CD4-positive, alpha-beta T cell treated with Interleukin-2 at 100 ng/mL for 4 hours (primary cell): ENCODE results near the gene BEND3.
"Not testable (repeated sequence)": the region's sequence is repeated elsewhere in the genome, so short reads cannot be mapped to it uniquely, and the experiment has no call there.

ENCODE experiments used
- DNase-seq: peaks from one replicate; pipeline ENCODE4 v3.0.0-alpha.2; 2020; ENCODE audit warnings: low spot score

The BEND3 gene

GRCh38 chr6:107114926-107115694 lies at the start of gene BEND3:
BEND3 (minus strand) TSS chr6:107115515; CDS start chr6:107099285, 16,230 bp downstream.
- DNase-seq = peak; percentile 46

GRCh38 chr6:107164299-107164698 lies 49.0 kb upstream of the BEND3 start:
- DNase-seq = not testable (repeated sequence)

- DNase-seq = no peak
Observed at GRCh38 chr6:107161521-107161920, 46.2 kb upstream of the BEND3 start.

GRCh38 chr6:107156617-107157016 lies 41.3 kb upstream of the BEND3 start:
- DNase-seq = no peak

GRCh38 chr6:107154801-107155160 lies 39.5 kb upstream of the BEND3 start:
- DNase-seq = no peak

GRCh38 chr6:107154131-107154800 lies 39.0 kb upstream of the BEND3 start:
- no peak for DNase-seq

- DNase-seq = no peak
Observed at GRCh38 chr6:107152638-107153430, 37.5 kb upstream of the BEND3 start.

- DNase-seq = no peak
Observed at GRCh38 chr6:107144666-107145065, 29.4 kb upstream of the BEND3 start.

GRCh38 chr6:107144014-107144413 lies 28.7 kb upstream of the BEND3 start:
- DNase-seq = no peak

- DNase-seq = no peak
Observed at GRCh38 chr6:107140581-107140980, 25.3 kb upstream of the BEND3 start.

GRCh38 chr6:107136324-107136723 lies 21.0 kb upstream of the BEND3 start:
- DNase-seq = not testable (repeated sequence)

GRCh38 chr6:107135048-107135680 lies 19.8 kb upstream of the BEND3 start:
- DNase-seq = not testable (repeated sequence)

GRCh38 chr6:107132330-107132954 lies 17.1 kb upstream of the BEND3 start:
- DNase-seq = no peak

- DNase-seq = no peak
Observed at GRCh38 chr6:107129370-107129925, 14.1 kb upstream of the BEND3 start.

- no peak for DNase-seq
Observed at GRCh38 chr6:107128577-107128976, 13.3 kb upstream of the BEND3 start.

GRCh38 chr6:107128175-107128574 lies 12.9 kb upstream of the BEND3 start:
- no peak for DNase-seq

- DNase-seq = no peak
Observed at GRCh38 chr6:107125771-107126170, 10.5 kb upstream of the BEND3 start.

- DNase-seq = no peak
Observed at GRCh38 chr6:107124934-107125348, 9.6 kb upstream of the BEND3 start.

- DNase-seq = no peak
Observed at GRCh38 chr6:107123501-107123900, 8.2 kb upstream of the BEND3 start.

GRCh38 chr6:107122748-107123147 lies 7.4 kb upstream of the BEND3 start:
- DNase-seq = no peak

GRCh38 chr6:107121964-107122495 lies 6.7 kb upstream of the BEND3 start:
- DNase-seq = no peak
